ENCODE data around the gene PRIMA1. TPM values are rescaled to one million over a fixed set of nuclear protein-coding genes. Genes with fewer than 3 reads are reported as not detected.

PRIMA1 gene
- total RNA-seq, 1 donor from 2014 or later: under 0.01 TPM

- FAIRE-seq (no peak), DNase-seq (ENCODE audit: low spot score in 2 of 2) (no peak)
These were observed 9.3 kb upstream of the PRIMA1 start for GRCh38 chr14:93797536-93797935.

- FAIRE-seq: no peak
- no peak for DNase-seq (ENCODE audit: low spot score in 2 of 2)
These were observed 8.8 kb upstream of the PRIMA1 start for GRCh38 chr14:93797071-93797470.

GRCh38 chr14:93794756-93795155, 6.5 kb upstream of the PRIMA1 start:
- FAIRE-seq (no peak), DNase-seq (ENCODE audit: low spot score in 2 of 2) (no peak)

GRCh38 chr14:93793555-93794324, 5.5 kb upstream of the PRIMA1 start:
- no peak for DNase-seq (ENCODE audit: low spot score in 2 of 2)
- no peak for FAIRE-seq

GRCh38 chr14:93792391-93792790, 4.1 kb upstream of the PRIMA1 start:
- FAIRE-seq (no peak), DNase-seq (ENCODE audit: low spot score in 2 of 2) (no peak)

GRCh38 chr14:93790966-93791365, 2.7 kb upstream of the PRIMA1 start:
- FAIRE-seq: no peak
- no peak for DNase-seq (ENCODE audit: low spot score in 2 of 2)

GRCh38 chr14:93789228-93790130, 1.2 kb upstream of the PRIMA1 start:
- DNase-seq (ENCODE audit: low spot score in 2 of 2) (no peak), FAIRE-seq (no peak)

GRCh38 chr14:93788543-93789227, 400 bp upstream of the PRIMA1 start:
- FAIRE-seq (no peak), DNase-seq (ENCODE audit: low spot score in 2 of 2) (peak; percentile 83 to 90)

GRCh38 chr14:93787465-93788292, 606 bp downstream of the PRIMA1 start:
- DNase-seq (ENCODE audit: low spot score in 2 of 2) (no peak), FAIRE-seq (no peak)

GRCh38 chr14:93785423-93785822, 2.9 kb downstream of the PRIMA1 start:
- no peak for DNase-seq (ENCODE audit: low spot score in 2 of 2)
- FAIRE-seq: no peak

- DNase-seq (ENCODE audit: low spot score in 2 of 2) (no peak), FAIRE-seq (no peak)
These were observed 3.4 kb downstream of the PRIMA1 start for GRCh38 chr14:93784878-93785277.

- DNase-seq (ENCODE audit: low spot score in 2 of 2) (no peak), FAIRE-seq (no peak)
These were observed 7.4 kb downstream of the PRIMA1 start for GRCh38 chr14:93780813-93781400.

GRCh38 chr14:93778856-93779629, 9.2 kb downstream of the PRIMA1 start:
- no peak for FAIRE-seq

GRCh38 chr14:93778453-93778852, 9.8 kb downstream of the PRIMA1 start:
- no peak for FAIRE-seq
- no peak for DNase-seq (ENCODE audit: low spot score in 2 of 2)

More at GRCh38 chr14:93778856-93779629, 9.2 kb downstream of the PRIMA1 start:
- no peak for DNase-seq (ENCODE audit: low spot score in 2 of 2)

- DNase-seq (ENCODE audit: low spot score in 2 of 2) (no peak), FAIRE-seq (no peak)
These were observed 12.5 kb downstream of the PRIMA1 start for GRCh38 chr14:93775744-93776143.

GRCh38 chr14:93775158-93775557, 13.1 kb downstream of the PRIMA1 start:
- no peak for FAIRE-seq

GRCh38 chr14:93772263-93772662, 16.0 kb downstream of the PRIMA1 start:
- DNase-seq (ENCODE audit: low spot score in 2 of 2) (no peak), FAIRE-seq (no peak)

More at GRCh38 chr14:93775158-93775557, 13.1 kb downstream of the PRIMA1 start:
- DNase-seq (ENCODE audit: low spot score in 2 of 2): no peak

- FAIRE-seq: no peak
These were observed 22.3 kb downstream of the PRIMA1 start for GRCh38 chr14:93765970-93766369.

GRCh38 chr14:93765155-93765554, 23.1 kb downstream of the PRIMA1 start:
- FAIRE-seq: no peak
- DNase-seq (ENCODE audit: low spot score in 2 of 2): no peak

More at GRCh38 chr14:93765970-93766369, 22.3 kb downstream of the PRIMA1 start:
- DNase-seq (ENCODE audit: low spot score in 2 of 2): no peak

All from frontal cortex (tissue), 4 donors.